Keratinocyte (primary cell): ENCODE measurements around the gene LYVE1. TPM values are rescaled to one million over a fixed set of nuclear protein-coding genes. Genes with fewer than 3 reads are reported as not detected.

Source experiments
- DNase-seq: peaks from one replicate; pipeline ENCODE4 v3.0.0-alpha.2; 2011; ENCODE audit warnings: low read depth, missing footprints, low spot score
- FAIRE-seq: peaks from 2 replicates; lab custom pipeline; 2011; peaks lifted over from hg19 to GRCh38; lab: Jason Lieb, UNC
- H2AFZ ChIP-seq: 2 replicates; pipeline ENCODE4 v1.6.0; 2012; ENCODE audit warnings: low read length, control low read depth, inconsistent platforms; ENCODE audit not compliant: control insufficient read depth
- H3K27ac ChIP-seq: 2 replicates; pipeline ENCODE4 v1.5.1; 2011; ENCODE audit warnings: low read length; ENCODE audit not compliant: control insufficient read depth, insufficient read depth
- H3K27me3 ChIP-seq: 3 replicates; pipeline ENCODE4 v1.6.0; 2011; ENCODE audit warnings: low read length; ENCODE audit not compliant: control insufficient read depth, insufficient read depth; ENCODE audit errors: extremely low read depth
- H3K36me3 ChIP-seq, 2 experiments: 2 replicates in 1 of 2; 3 replicates in 1 of 2; pipeline ENCODE4 v1.5.1; 2011; ENCODE audit warnings: low read length in 2 of 2, mild to moderate bottlenecking in 1 of 2; ENCODE audit not compliant: control insufficient read depth in 2 of 2, insufficient read depth in 2 of 2; ENCODE audit errors: extremely low read depth in 1 of 2
- H3K4me1 ChIP-seq: 3 replicates; pipeline ENCODE4 v1.5.1; 2011; ENCODE audit warnings: low read length; ENCODE audit not compliant: control insufficient read depth, insufficient read depth; ENCODE audit errors: extremely low read depth
- H3K4me2 ChIP-seq: 3 replicates; pipeline ENCODE4 v1.6.0; 2011; ENCODE audit warnings: low read depth, low read length; ENCODE audit not compliant: control insufficient read depth, insufficient read depth; ENCODE audit errors: extremely low read depth
- H3K4me3 ChIP-seq, 3 experiments: fragments of 200-600 bp in 1 of 3; sonication (generic) in 1 of 3; 2 replicates in 2 of 3; 3 replicates in 1 of 3; pipeline ENCODE4 v1.5.1; 2011 to 2016; ENCODE audit warnings: low read length in 3 of 3, mild to moderate bottlenecking in 3 of 3, control low read depth in 2 of 3, inconsistent platforms in 1 of 3, low read depth in 1 of 3, mixed read lengths in 1 of 3, mixed run types in 1 of 3, moderate library complexity in 1 of 3; ENCODE audit not compliant: control insufficient read depth in 2 of 3, insufficient read depth in 2 of 3; ENCODE audit errors: extremely low read depth in 1 of 3
- H3K79me2 ChIP-seq: 2 replicates; pipeline ENCODE4 v1.6.0; 2012; ENCODE audit warnings: low read length; ENCODE audit not compliant: control insufficient read depth, insufficient read depth
- H3K9ac ChIP-seq: 3 replicates; pipeline ENCODE4 v1.6.0; 2011; ENCODE audit warnings: low read length; ENCODE audit not compliant: control insufficient read depth, insufficient read depth; ENCODE audit errors: extremely low read depth
- H3K9me1 ChIP-seq: 3 replicates; pipeline ENCODE4 v1.6.0; 2011; ENCODE audit warnings: low read length; ENCODE audit not compliant: control insufficient read depth, insufficient read depth; ENCODE audit errors: extremely low read depth
- H3K9me3 ChIP-seq: 2 replicates; pipeline ENCODE4 v1.5.1; 2012; ENCODE audit warnings: low read depth, low read length; ENCODE audit not compliant: control insufficient read depth
- H4K20me1 ChIP-seq: 3 replicates; pipeline ENCODE4 v1.6.0; 2011; ENCODE audit warnings: low read length; ENCODE audit not compliant: control insufficient read depth, insufficient read depth; ENCODE audit errors: extremely low read depth
- EZH2 ChIP-seq: IDR thresholded peaks from one replicate; pipeline ENCODE4 v1.6.1; 2012; ENCODE audit warnings: inconsistent platforms, mild to moderate bottlenecking, low read length, moderate library complexity
- dilution Hi-C: fragments of 300-500 bp; cut with MboI; formaldehyde crosslinking; loops from one replicate; pipeline ENCODE4 v1.7.0; 2020; ENCODE audit warnings: low sequenced_read_pairs; ENCODE audit not compliant: extremely low pct_ligation_motif_present
- polyA plus RNA-seq, 5 experiments: library from polyadenylated mRNA; depleted of rRNA in 3 of 5; stranded (reverse) in 3 of 5; stranded (forward) in 1 of 5; unstranded in 1 of 5; fragments of >200 nt; gene quantifications; 1 replicate in 1 of 5; 2 replicates in 3 of 5; 3 replicates in 1 of 5; pipeline versions ENCODE4 v1.2.1 to v1.2.3, GENCODE V29; 2011 to 2012; ENCODE audit warnings: missing spikeins in 2 of 5, low read depth in 1 of 5, low replicate concordance in 1 of 5
- TF ChIP-seq, protein P1 (sequence below), 3 experiments: IDR thresholded peaks in 1 of 3; conservative IDR thresholded peaks in 1 of 3; optimal IDR thresholded peaks in 1 of 3; 2 replicates in 2 of 3; 3 replicates in 1 of 3; pipeline versions ENCODE3 to v1.5.1; 2011; ENCODE audit warnings: low read length in 3 of 3, mild to moderate bottlenecking in 3 of 3, moderate library complexity in 2 of 3, control low read depth in 1 of 3, inconsistent platforms in 1 of 3; ENCODE audit not compliant: insufficient read depth in 2 of 3; ENCODE audit errors: extremely low read depth in 1 of 3

LYVE1 gene
- polyA plus RNA-seq, 1 donor (not counting 4 experiments of a cell fraction or from before 2014, with no cell fraction given), result not detected

DNA sequence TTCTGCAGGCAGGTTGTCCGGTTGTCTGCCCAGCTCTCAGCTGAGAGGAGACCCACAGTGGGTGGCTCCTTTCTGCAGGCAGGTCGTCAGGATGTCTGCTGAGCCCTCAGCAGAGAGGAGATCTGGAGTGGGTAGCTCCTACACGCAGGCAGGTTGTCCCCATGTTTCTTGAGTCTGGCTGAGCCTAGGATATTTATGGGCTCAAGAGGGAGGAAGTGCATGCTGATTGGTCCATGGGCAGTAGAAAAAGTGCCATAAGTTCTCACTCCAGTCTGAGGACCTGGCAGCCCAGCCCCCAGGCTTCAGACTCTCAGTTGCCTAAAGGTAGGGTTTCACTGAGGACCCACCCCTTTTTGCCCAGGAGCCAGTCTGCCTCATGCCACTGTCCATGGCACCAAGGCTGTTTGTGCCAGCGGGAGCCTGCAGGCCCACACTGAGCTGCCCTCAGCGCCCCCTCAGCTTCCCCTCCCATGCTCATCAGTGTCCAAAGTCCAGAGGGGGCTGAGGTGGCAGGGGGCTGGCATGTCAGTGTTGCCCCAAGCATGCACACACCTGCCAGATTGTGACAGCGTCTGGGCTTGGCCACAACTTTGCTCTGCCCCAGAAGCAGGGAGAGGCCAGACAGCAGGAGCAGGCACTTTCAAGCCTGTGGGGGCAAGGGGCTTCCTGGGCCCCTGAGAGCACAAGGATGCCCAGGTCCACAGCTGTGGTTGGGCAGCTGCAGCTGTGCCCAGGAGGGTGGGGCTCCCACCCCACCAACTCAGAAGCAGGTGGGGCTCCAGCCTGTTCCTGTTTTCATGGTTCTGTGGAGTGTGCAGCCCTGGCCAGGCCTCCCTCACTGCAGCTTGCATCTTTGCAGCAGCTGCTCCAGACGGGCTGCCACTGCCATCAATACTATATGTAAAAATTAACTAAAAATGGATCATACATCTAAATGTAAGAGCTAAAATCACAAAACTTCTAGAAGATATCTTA is 23.7 kb downstream of the LYVE1 start:
- DNase-seq, result no peak
- dilution Hi-C loops, result no loop called here
- TF ChIP-seq EZH2, result no peak
- TF ChIP-seq, protein P1, sequence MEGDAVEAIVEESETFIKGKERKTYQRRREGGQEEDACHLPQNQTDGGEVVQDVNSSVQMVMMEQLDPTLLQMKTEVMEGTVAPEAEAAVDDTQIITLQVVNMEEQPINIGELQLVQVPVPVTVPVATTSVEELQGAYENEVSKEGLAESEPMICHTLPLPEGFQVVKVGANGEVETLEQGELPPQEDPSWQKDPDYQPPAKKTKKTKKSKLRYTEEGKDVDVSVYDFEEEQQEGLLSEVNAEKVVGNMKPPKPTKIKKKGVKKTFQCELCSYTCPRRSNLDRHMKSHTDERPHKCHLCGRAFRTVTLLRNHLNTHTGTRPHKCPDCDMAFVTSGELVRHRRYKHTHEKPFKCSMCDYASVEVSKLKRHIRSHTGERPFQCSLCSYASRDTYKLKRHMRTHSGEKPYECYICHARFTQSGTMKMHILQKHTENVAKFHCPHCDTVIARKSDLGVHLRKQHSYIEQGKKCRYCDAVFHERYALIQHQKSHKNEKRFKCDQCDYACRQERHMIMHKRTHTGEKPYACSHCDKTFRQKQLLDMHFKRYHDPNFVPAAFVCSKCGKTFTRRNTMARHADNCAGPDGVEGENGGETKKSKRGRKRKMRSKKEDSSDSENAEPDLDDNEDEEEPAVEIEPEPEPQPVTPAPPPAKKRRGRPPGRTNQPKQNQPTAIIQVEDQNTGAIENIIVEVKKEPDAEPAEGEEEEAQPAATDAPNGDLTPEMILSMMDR (optimal IDR thresholded peaks at IDR 0.05 in 1 of 3, IDR thresholded peaks at IDR 0.05 in 1 of 3, conservative IDR thresholded peaks at IDR 0.05 in 1 of 3; ENCODE audit: extremely low read depth in 1 of 3, insufficient read depth in 2 of 3, low read length in 3 of 3), result no peak

DNA sequence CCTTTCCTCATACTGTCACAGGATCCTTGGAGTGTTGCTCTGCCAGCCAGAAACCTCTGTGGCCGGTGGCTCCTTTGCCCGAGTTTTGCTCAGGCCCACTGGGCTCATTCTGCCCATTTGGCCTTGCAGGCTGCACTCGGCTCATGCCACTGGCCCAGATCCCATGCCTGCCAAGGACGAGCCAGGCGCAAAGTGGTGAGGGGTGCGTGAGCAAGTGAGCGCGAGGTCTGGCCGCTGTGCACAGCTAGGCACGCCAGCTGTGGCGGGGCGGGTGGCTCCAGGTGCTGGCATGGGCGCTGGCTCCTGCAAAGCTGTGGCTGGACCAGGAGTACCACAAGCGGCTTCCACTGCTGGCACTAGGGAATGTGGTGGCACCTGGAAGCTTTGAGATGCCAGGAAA is 24.7 kb downstream of the LYVE1 start:
- H3K9ac ChIP-seq, result no peak overlapping the region
- H3K4me2 ChIP-seq, result no peak overlapping the region
- peaks cover 10% of the 10 kb centered on the region for H3K79me2 ChIP-seq
- FAIRE-seq (no peak), DNase-seq (no peak)
- peaks cover 11% of the 10 kb centered on the region for H3K4me1 ChIP-seq
- TF ChIP-seq, protein P1 (optimal IDR thresholded peaks at IDR 0.05 in 1 of 3, IDR thresholded peaks at IDR 0.05 in 1 of 3, conservative IDR thresholded peaks at IDR 0.05 in 1 of 3; ENCODE audit: extremely low read depth in 1 of 3, insufficient read depth in 2 of 3, low read length in 3 of 3), result no peak
- TF ChIP-seq EZH2, result no peak
- H3K9me3 ChIP-seq, result peaks cover 1% of the 10 kb centered on the region
- H3K36me3 ChIP-seq, result no peaks in the 10 kb centered on the region
- no peak overlapping the region for H3K4me3 ChIP-seq
- no peaks in the 10 kb centered on the region for H3K27me3 ChIP-seq
- H3K9me1 ChIP-seq, result no peaks in the 10 kb centered on the region
- no peak overlapping the region for H2AFZ ChIP-seq
- no peaks in the 10 kb centered on the region for H4K20me1 ChIP-seq
- no peak overlapping the region for H3K27ac ChIP-seq
- dilution Hi-C loops, result no loop called here

More for the DNA sequence above, 23.7 kb downstream of the LYVE1 start:
- H3K27ac ChIP-seq, result no peak overlapping the region
- no peaks in the 10 kb centered on the region for H3K9me1 ChIP-seq
- no peak for FAIRE-seq
- peaks cover 7% of the 10 kb centered on the region for H3K79me2 ChIP-seq
- H3K9ac ChIP-seq, result no peak overlapping the region
- no peaks in the 10 kb centered on the region for H3K36me3 ChIP-seq
- H3K4me2 ChIP-seq, result no peak overlapping the region
- peaks cover 9% of the 10 kb centered on the region for H3K4me1 ChIP-seq
- no peaks in the 10 kb centered on the region for H4K20me1 ChIP-seq
- no peak overlapping the region for H3K4me3 ChIP-seq
- no peaks in the 10 kb centered on the region for H3K27me3 ChIP-seq
- no peak overlapping the region for H2AFZ ChIP-seq
- H3K9me3 ChIP-seq, result peaks cover 1% of the 10 kb centered on the region
